ENCODE data around the gene RSU1.

DNA sequence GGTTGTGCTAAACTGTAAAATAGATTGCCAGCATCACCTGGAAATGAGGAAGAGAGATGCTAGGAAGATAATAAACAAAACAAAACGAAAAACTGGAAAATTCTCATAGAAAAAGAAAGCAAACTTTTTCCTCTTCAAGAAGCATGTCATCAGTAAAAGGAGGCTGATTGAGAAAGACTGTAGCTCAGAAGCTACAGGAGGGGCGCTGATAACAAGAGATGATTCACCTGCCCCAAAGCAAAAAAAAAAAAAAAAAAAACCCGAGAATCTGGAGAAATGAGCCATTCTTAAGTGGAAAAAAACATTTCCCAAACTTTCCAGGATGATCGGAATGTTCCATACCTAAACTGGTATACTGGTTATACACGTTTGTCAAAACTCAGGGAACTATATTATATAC is 165.1 kb downstream of the RSU1 start:
- TF ChIP-seq, protein P1, sequence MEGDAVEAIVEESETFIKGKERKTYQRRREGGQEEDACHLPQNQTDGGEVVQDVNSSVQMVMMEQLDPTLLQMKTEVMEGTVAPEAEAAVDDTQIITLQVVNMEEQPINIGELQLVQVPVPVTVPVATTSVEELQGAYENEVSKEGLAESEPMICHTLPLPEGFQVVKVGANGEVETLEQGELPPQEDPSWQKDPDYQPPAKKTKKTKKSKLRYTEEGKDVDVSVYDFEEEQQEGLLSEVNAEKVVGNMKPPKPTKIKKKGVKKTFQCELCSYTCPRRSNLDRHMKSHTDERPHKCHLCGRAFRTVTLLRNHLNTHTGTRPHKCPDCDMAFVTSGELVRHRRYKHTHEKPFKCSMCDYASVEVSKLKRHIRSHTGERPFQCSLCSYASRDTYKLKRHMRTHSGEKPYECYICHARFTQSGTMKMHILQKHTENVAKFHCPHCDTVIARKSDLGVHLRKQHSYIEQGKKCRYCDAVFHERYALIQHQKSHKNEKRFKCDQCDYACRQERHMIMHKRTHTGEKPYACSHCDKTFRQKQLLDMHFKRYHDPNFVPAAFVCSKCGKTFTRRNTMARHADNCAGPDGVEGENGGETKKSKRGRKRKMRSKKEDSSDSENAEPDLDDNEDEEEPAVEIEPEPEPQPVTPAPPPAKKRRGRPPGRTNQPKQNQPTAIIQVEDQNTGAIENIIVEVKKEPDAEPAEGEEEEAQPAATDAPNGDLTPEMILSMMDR (conservative IDR thresholded peaks at IDR 0.05) = no peak
- no peak for TF ChIP-seq EZH2 (IDR thresholded peaks at IDR 0.05; ENCODE audit: low read depth)

Measured in PC-9 (cell line).